Liver (tissue), 3 donors: ENCODE results near the gene MSMB.

Experiments
- GABPA ChIP-seq, 2 donors: IDR thresholded peaks in 1 of 2; conservative IDR thresholded peaks in 1 of 2; 2 replicates each; pipeline ENCODE4 v1.6.1; 2016; ENCODE audit warnings: antibody characterized with exemption in 2 of 2, mild to moderate bottlenecking in 1 of 2, moderate library complexity in 1 of 2
- RAD21 ChIP-seq, 2 donors: IDR thresholded peaks; 2 replicates each; pipeline ENCODE4 v1.6.1; 2016; ENCODE audit warnings: antibody characterized with exemption in 2 of 2, mild to moderate bottlenecking in 2 of 2
- TAF1 ChIP-seq: conservative IDR thresholded peaks from 2 replicates; pipeline ENCODE4 v1.6.1; 2016; ENCODE audit warnings: antibody characterized with exemption, mild to moderate bottlenecking
- TF ChIP-seq, protein P1 (sequence below): fragments of 150-350 bp; IDR thresholded peaks from 2 replicates; pipeline ENCODE4 v1.5.1; 2017; ENCODE audit warnings: improper control_type of control experiment, low read depth, low read length; ENCODE audit not compliant: missing input control
- donor health status: healthy.
- donor health status: healthy.

DNA sequence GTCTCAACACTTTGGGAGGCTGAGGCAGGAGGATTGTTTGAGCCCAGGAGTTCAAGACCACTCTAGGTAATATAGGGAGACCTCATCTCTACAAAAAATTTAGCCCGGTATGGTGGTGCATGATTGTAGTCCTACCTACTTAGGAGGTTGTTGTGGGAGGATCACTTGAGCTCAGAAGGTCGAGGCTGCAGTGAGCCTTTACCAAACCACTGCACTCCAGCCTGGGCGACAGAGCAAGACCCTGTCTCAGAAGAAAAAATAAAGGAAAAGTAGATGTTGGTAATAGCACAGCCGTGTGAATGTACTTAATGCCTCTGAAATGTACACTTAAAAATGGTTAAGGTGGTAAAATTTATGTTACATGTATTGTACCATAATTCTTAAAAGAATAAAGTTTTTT lies 48.5 kb downstream of the MSMB start:
- TF ChIP-seq TAF1 (no peak), RAD21 (IDR thresholded peaks at IDR 0.05) (no peak), GABPA (IDR thresholded peaks at IDR 0.05 in 1 of 2, conservative IDR thresholded peaks at IDR 0.05 in 1 of 2) (no peak)
- TF ChIP-seq, protein P1, sequence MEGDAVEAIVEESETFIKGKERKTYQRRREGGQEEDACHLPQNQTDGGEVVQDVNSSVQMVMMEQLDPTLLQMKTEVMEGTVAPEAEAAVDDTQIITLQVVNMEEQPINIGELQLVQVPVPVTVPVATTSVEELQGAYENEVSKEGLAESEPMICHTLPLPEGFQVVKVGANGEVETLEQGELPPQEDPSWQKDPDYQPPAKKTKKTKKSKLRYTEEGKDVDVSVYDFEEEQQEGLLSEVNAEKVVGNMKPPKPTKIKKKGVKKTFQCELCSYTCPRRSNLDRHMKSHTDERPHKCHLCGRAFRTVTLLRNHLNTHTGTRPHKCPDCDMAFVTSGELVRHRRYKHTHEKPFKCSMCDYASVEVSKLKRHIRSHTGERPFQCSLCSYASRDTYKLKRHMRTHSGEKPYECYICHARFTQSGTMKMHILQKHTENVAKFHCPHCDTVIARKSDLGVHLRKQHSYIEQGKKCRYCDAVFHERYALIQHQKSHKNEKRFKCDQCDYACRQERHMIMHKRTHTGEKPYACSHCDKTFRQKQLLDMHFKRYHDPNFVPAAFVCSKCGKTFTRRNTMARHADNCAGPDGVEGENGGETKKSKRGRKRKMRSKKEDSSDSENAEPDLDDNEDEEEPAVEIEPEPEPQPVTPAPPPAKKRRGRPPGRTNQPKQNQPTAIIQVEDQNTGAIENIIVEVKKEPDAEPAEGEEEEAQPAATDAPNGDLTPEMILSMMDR, result no peak
